WTC11 (cell line): ENCODE measurements around the gene LRTM2.

Experiments
- CBFB ChIP-seq: sonication (generic); formaldehyde crosslinking; IDR thresholded peaks from 2 replicates; pipeline ENCODE4 v1.8.1; 2022; ENCODE audit warnings: mild to moderate bottlenecking, low read depth, missing genetic modification reagents
- CTCF ChIP-seq: fragments of 200-600 bp; IDR thresholded peaks from 2 replicates; pipeline ENCODE4 v1.8.0; 2022; ENCODE audit warnings: antibody characterized with exemption
- FOXP4 ChIP-seq: sonication (generic); formaldehyde crosslinking; IDR thresholded peaks from 2 replicates; pipeline ENCODE4 v1.8.0; 2022; ENCODE audit warnings: mild to moderate bottlenecking, missing genetic modification reagents
- MXD4 ChIP-seq: fragments of 250-450 bp; sonication (Bioruptor Pico); IDR thresholded peaks from 2 replicates; pipeline ENCODE4 v1.8.0; 2021; ENCODE audit warnings: mild to moderate bottlenecking, moderate library complexity, borderline replicate concordance
- NFYB ChIP-seq: sonication (generic); formaldehyde crosslinking; conservative IDR thresholded peaks from 2 replicates; pipeline ENCODE4 v1.8.0; 2022; ENCODE audit warnings: low read depth, missing genetic modification reagents
- NR3C1 ChIP-seq: sonication (generic); formaldehyde crosslinking; conservative IDR thresholded peaks from 2 replicates; pipeline ENCODE4 v1.8.1; 2023; ENCODE audit warnings: low read depth, mild to moderate bottlenecking, missing genetic modification reagents
- SMAD3 ChIP-seq: sonication (generic); formaldehyde crosslinking; IDR thresholded peaks from 2 replicates; pipeline ENCODE4 v1.8.0; 2022; ENCODE audit warnings: missing genetic modification reagents, mild to moderate bottlenecking, borderline replicate concordance
- SMAD4 ChIP-seq: sonication (generic); formaldehyde crosslinking; IDR thresholded peaks from 2 replicates; pipeline ENCODE4 v1.8.0; 2022; ENCODE audit warnings: mild to moderate bottlenecking, missing genetic modification reagents
- SP1 ChIP-seq: sonication (generic); formaldehyde crosslinking; conservative IDR thresholded peaks from 2 replicates; pipeline ENCODE4 v1.8.1; 2022; ENCODE audit warnings: missing genetic modification reagents
- ZBTB21 ChIP-seq: sonication (generic); formaldehyde crosslinking; IDR thresholded peaks from 2 replicates; pipeline ENCODE4 v1.8.1; 2023; ENCODE audit warnings: mild to moderate bottlenecking, missing genetic modification reagents, borderline replicate concordance
- TF ChIP-seq, protein P1 (sequence below): sonication (generic); formaldehyde crosslinking; IDR thresholded peaks from 2 replicates; pipeline ENCODE4 v1.8.1; 2022; ENCODE audit warnings: low read depth, mild to moderate bottlenecking, moderate library complexity, missing genetic modification reagents, borderline replicate concordance

DNA sequence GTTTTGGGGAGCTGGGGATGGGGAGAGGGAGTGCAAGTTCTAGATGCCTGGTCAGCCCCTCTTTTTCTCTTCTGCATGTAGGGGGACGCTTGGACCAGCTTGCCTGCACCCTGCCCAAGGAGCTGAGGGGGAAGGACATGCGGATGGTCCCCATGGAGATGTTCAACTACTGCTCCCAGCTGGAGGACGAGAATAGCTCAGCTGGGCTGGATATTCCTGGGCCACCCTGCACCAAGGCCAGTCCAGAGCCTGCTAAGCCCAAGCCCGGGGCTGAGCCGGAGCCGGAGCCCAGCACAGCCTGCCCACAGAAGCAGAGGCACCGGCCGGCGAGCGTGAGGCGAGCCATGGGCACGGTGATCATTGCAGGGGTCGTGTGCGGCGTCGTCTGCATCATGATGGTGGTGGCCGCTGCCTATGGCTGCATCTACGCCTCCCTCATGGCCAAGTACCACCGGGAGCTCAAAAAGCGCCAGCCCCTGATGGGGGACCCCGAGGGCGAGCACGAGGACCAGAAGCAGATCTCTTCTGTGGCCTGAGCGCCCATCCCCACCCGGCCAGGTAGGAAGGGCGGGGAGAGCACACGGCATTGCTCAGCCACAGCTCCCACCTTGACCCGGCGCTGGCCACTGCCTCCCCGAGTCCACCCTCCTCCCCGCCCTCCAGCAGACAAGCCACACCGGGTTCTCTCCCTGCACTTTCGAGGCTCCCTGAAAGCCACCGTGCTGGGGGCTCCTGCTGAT lies 14.0 kb downstream of the LRTM2 start:
- no peak for TF ChIP-seq CTCF
- no peak for TF ChIP-seq MXD4 (CRISPR knock-in tag)
- TF ChIP-seq NR3C1, result no peak
- TF ChIP-seq FOXP4 (CRISPR knock-in tag), result no peak
- TF ChIP-seq ZBTB21, result no peak
- no peak for TF ChIP-seq SMAD4 (CRISPR knock-in tag)
- TF ChIP-seq SMAD3 (CRISPR knock-in tag), result no peak
- no peak for TF ChIP-seq CBFB (CRISPR knock-in tag)
- TF ChIP-seq SP1 (CRISPR knock-in tag), result no peak
- TF ChIP-seq, protein P1, sequence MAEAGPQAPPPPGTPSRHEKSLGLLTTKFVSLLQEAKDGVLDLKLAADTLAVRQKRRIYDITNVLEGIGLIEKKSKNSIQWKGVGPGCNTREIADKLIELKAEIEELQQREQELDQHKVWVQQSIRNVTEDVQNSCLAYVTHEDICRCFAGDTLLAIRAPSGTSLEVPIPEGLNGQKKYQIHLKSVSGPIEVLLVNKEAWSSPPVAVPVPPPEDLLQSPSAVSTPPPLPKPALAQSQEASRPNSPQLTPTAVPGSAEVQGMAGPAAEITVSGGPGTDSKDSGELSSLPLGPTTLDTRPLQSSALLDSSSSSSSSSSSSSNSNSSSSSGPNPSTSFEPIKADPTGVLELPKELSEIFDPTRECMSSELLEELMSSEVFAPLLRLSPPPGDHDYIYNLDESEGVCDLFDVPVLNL, result no peak
- no peak for TF ChIP-seq NFYB (CRISPR knock-in tag)
